GM19240 (cell line): ENCODE results near the gene RPL27A.

Experiments
- DNase-seq: peaks from one replicate; pipeline ENCODE4 v3.0.0; 2011; ENCODE audit warnings: low spot score; ENCODE audit not compliant: insufficient read length

RPL27A gene

GRCh38 chr11:8672346-8672745, 10.2 kb upstream of the RPL27A start:
- DNase-seq: no peak

- no peak for DNase-seq
Measured at GRCh38 chr11:8674859-8675258, 7.7 kb upstream of the RPL27A start.

- DNase-seq: no peak
Measured at GRCh38 chr11:8676458-8676857, 6.1 kb upstream of the RPL27A start.

- DNase-seq: no peak
Measured at GRCh38 chr11:8679006-8679405, 3.6 kb upstream of the RPL27A start.

- DNase-seq: no peak
Measured at GRCh38 chr11:8681837-8682302, 722 bp upstream of the RPL27A start.

GRCh38 chr11:8683115-8683807, 669 bp downstream of the RPL27A start:
- DNase-seq: no peak

GRCh38 chr11:8684600-8685290, 2.2 kb downstream of the RPL27A start:
- no peak for DNase-seq

GRCh38 chr11:8685306-8685705, 2.7 kb downstream of the RPL27A start:
- DNase-seq: no peak

GRCh38 chr11:8685820-8686219, 3.2 kb downstream of the RPL27A start:
- no peak for DNase-seq

GRCh38 chr11:8686325-8686724, 3.7 kb downstream of the RPL27A start:
- no peak for DNase-seq

GRCh38 chr11:8688414-8689362, 6.1 kb downstream of the RPL27A start:
- DNase-seq: peak; percentile 97

GRCh38 chr11:8689726-8690255, 7.2 kb downstream of the RPL27A start:
- no peak for DNase-seq

GRCh38 chr11:8690374-8691342, 8.1 kb downstream of the RPL27A start:
- no peak for DNase-seq

GRCh38 chr11:8691601-8692000, 9.0 kb downstream of the RPL27A start:
- DNase-seq: no peak

GRCh38 chr11:8692417-8692816, 9.8 kb downstream of the RPL27A start:
- DNase-seq: no peak

- no peak for DNase-seq
Measured at GRCh38 chr11:8693010-8693551, 10.5 kb downstream of the RPL27A start.

- no peak for DNase-seq
Measured at GRCh38 chr11:8693555-8693954, 11.0 kb downstream of the RPL27A start.

- no peak for DNase-seq
Measured at GRCh38 chr11:8694137-8694536, 11.5 kb downstream of the RPL27A start.

GRCh38 chr11:8697054-8697453, 14.5 kb downstream of the RPL27A start:
- no peak for DNase-seq

- no peak for DNase-seq
Measured at GRCh38 chr11:8698379-8698851, 15.8 kb downstream of the RPL27A start.
